Left renal cortex interstitium (tissue), 4 donors: Measurements from ENCODE around the gene MGST1. TPM values are rescaled to one million over a fixed set of nuclear protein-coding genes. Genes with fewer than 3 reads are reported as not detected.

Source experiments
- DNase-seq, 4 donors: peaks; one replicate each; pipeline ENCODE4 v3.0.0-alpha.2; 2013; ENCODE audit warnings: low read depth in 4 of 4, low spot score in 2 of 4, missing footprints in 1 of 4
- polyA plus RNA-seq, 4 donors: library from polyadenylated mRNA; unstranded; fragments of 120-200 nt; gene quantifications; one replicate each; pipeline ENCODE4 v1.2.1, GENCODE V29; 2013; ENCODE audit not compliant: insufficient read length in 4 of 4

Gene MGST1, protein sequence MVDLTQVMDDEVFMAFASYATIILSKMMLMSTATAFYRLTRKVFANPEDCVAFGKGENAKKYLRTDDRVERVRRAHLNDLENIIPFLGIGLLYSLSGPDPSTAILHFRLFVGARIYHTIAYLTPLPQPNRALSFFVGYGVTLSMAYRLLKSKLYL
- 10 to 100 TPM; 26.7 to 42.1 (median 33.8) TPM for polyA plus RNA-seq

- DNase-seq, result peak; percentile 24 to 45 (median 34)
Observed at GRCh38 chr12:16347391-16348298, at the start of gene MGST1. TSS of gene MGST1 (plus strand) at chr12:16347645. CDS start at chr12:16354253, 6,608 bp downstream.

DNA sequence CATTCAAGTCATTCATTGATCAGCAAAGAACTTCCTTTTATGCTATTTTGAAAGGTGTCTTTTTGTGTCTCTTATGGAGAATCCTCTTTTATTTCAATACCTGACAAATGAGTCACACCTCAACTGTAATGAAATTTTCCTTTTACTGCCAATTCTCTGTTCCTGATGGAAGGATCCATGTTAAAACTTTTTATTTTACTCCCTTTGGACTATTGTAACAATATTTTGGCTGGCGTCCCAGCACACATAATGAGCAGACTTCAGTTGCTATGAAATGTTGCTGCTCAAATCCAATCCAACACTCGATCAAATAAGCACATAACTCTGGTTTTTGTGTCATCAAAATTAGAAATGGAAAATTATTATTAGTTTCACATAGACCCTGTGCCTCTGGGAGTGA lies 48.0 kb upstream of the MGST1 start:
- no peak for DNase-seq

DNA sequence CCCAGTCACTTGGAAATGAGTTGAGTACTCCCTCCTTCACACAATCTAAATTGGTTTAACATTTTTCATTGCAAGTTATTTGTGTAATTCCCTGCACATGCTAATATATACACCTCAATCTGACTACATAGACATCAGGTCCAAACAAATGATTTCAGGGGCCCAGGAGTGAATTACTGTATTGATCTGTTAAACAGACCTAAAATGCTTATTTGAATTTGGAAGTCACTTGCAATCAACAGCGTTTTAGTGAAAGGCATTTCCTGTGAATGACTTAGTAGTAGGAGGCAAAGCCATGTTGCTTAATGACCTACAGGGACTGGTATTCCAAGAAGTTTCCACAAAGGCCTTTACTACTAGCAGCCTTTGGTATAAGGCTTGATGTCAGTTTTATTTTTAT lies 47.3 kb upstream of the MGST1 start:
- no peak for DNase-seq

GRCh38 chr12:16300736-16301135 lies 46.7 kb upstream of the MGST1 start:
- no peak for DNase-seq

DNA sequence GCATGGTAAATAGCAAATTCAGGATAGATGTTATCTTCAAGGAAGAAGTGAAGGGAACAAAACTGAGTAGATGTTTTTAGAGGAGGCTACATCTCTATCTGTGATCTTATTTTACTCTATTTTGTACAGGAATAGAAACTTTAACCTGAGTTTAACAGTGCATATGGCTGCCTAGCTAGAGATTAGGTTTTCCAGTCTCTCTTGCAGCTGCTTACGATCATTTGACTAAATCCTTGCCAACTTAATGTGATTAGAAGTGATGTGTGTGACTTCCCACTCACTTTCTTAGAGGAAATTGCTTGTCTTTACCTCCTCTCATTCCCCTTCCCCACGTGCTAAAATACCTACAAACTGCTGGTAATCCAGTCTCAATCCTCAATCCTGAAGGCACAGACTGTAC lies 43.5 kb upstream of the MGST1 start:
- DNase-seq, result no peak

DNA sequence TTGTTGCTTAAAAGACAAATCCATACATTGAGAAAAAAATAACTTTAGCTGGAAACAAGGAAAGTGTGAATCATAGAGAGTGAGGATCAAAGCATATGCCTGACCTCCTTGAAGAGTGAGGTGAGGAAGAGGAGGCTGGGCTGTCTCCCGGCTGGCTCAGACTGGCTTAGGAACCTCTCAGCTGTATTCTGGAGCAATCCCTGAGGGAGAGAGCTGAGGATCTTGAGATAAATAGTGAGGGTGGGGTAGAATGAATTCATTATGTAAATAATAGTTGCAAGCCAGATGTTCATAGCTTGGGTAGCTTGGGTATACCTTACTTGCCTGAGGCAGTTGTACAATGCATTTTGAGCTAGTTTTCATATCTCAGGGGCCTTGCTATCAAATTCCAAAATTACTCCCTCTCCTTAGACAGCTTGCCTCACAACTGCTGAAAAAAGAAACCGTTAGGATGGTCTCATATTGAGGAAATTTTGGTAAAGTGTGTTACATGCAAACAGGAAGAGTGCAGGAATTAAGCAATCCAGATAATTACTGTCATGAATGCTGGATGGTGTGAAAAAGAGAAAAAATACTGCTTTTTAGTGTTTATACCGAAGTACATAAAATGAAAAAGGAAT lies 39.5 kb upstream of the MGST1 start:
- no peak for DNase-seq

GRCh38 chr12:16310934-16311333 lies 36.5 kb upstream of the MGST1 start:
- DNase-seq, result no peak

DNA sequence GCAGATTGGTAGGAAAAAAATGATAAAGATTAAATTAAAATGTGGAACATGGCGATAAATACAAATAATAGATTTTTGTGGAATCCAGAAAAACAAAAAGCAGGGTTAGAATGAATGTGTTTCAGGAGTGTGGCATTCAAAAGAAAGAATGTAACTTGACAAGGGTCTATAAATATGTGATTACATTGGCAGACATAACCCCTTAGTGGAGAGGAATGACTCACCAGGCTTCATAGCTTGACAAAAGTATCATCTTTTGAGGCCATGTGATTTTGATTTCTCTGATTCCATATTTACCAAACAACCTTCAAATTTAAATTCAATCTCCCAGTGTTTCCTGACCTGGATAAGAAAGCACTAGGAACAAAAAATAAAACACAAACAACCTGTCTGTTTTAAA lies 24.4 kb upstream of the MGST1 start:
- no peak for DNase-seq

GRCh38 chr12:16323638-16324037 lies 23.8 kb upstream of the MGST1 start:
- DNase-seq, result no peak

- DNase-seq, result no peak
Observed at GRCh38 chr12:16324272-16324671, 23.2 kb upstream of the MGST1 start.

DNA sequence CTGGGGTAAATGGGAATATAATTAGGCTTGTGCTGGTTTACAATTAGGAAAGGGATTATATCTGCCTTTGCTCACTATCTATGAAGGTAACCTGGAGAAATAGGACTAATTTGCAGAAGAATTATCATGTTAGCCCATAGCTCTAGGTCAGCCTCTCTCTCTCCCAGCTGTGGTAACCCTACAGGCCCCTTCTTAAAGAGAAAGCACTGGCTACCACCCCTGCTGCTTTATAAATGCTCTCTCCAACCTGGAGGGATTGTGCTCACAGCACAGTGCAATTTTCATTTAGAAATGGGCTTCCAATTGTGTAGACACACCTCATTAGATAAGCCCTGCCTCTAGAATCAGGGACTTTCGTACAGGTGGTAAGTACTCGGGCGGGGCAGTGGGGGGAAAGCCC lies 22.7 kb upstream of the MGST1 start:
- DNase-seq, result no peak

DNA sequence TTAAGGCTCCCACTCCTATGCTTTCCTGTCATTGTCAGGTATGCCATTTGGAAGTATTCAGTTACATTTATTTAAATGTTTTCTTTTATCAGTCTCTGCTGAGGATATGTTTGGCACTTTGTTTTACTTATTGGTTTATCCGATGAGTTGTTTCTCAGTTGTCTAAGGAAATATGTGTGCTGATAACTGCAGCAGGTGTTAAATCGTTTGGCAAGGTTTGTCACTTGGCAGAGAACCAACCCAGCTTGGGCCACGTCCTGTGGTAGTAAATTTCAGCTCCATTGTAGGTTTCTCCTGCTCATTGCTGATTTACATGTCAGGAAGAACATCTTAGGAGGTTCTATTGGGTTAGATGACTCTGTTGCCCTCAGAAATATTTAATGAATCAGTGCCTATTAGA lies 22.0 kb upstream of the MGST1 start:
- no peak for DNase-seq

DNA sequence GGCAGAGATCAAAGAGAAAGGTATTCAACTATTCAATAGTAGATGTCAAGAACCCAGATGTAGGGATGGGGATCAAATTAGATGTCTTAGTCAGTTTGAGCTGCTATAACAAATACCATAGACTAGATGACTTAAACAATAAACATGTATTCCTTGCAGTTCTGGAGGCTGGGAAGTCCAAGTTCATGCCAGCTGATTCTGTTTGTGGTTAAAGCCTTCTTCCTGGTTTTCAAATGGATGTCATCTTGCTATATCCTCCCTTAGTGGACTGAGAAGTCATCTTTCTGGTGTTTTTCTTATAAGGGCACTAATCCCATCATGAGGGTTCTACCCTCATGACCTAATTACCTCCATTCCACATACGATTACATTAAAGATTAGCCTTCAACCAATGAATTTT lies 19.5 kb upstream of the MGST1 start:
- no peak for DNase-seq

GRCh38 chr12:16329594-16329993 lies 17.9 kb upstream of the MGST1 start:
- no peak for DNase-seq

GRCh38 chr12:16330560-16330959 lies 16.9 kb upstream of the MGST1 start:
- DNase-seq, result no peak

GRCh38 chr12:16331998-16332397 lies 15.4 kb upstream of the MGST1 start:
- no peak for DNase-seq

- DNase-seq, result no peak
Observed at GRCh38 chr12:16335838-16336237, 11.6 kb upstream of the MGST1 start.

DNA sequence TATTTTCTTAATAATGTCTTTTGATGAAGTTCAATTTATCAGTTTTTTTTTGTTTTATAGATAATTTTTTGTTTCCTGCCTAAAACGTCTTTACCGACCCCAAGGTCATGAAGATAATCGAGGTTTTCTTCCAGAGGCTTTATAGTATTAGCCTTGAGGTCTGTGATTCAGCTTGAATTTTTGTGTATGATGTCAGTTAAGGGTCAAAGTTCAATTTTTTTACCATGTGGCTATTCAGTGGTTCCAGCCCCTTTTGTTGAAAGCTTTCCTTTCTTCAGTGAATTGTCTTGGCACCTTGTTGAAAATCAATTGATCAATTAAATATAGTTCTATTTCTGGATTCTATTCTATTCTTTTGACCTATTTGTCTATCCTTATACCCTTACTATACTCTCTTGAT lies 3.2 kb upstream of the MGST1 start:
- no peak for DNase-seq

DNA sequence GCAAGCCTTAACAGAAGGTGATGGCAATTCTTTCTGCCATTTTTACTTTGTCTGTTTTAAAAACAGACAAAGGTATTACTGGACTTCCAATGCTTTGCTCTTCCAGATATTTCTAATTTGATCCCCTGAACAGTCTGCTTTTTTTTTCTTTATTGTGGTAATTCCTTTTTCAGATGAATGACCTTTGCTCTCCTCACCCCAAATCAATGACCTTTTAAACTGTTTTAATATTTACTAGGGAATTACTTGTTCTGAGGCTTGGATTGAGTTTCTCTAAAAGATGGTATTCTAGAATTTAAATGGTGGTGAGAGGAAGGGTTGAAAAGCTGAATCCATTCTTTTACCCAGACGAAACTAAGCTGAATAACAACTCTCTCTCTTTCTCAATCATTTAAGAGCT lies 2.3 kb upstream of the MGST1 start:
- no peak for DNase-seq

- DNase-seq, result peak in 1 of 4 donors; percentile 2
Observed at GRCh38 chr12:16346958-16347357, 487 bp upstream of the MGST1 start.

DNA sequence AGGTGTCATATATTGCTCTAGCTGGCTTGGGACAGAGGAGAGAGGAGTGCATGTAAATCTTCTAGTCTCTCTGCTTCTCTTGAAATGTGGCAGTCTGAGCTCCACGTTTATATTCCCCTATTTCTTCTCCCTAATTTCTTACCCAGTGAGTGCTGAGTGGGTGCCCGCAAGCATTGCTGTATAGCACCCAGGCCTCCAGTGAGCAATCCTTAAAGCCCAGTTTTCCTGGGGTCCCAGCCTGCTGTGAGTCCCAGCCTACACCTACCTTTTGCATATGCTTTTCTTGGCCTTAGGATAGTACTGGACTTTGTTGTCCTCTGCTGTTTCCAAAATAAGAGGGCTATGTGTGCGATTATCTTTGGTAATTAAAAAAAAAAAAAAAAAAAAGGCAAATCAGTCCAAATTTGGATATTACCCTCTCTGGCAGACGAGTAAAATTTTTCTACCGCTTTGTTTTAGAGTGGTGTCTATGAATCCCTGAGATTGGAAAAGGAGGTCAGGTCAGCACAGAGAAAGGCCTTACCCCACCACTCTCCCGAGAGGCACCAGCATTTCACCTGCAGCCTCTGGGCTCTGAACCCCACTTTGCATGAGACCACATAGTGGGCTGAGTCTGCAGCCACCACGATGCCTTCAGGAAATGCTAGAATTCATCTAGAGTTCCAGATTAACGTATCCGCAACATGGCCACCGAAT lies 1.1 kb downstream of the MGST1 start:
- no peak for DNase-seq
